DOHH2 (cell line): ENCODE results near the gene FSD1.

ENCODE experiments used
- EZH2phosphoT487 ChIP-seq: fragments of 200-600 bp; sonication (generic); IDR thresholded peaks from 2 replicates; pipeline ENCODE4 v1.6.1; 2017; ENCODE audit warnings: borderline replicate concordance, mild to moderate bottlenecking, antibody characterized with exemption, low read length, moderate library complexity, mixed read lengths
- TF ChIP-seq, protein P1 (sequence below): fragments of 200-600 bp; sonication (generic); IDR thresholded peaks from one replicate; pipeline ENCODE4 v1.5.1; 2014; ENCODE audit warnings: antibody characterized with exemption, mild to moderate bottlenecking, low read depth, low read length; ENCODE audit not compliant: poor library complexity, severe bottlenecking

DNA sequence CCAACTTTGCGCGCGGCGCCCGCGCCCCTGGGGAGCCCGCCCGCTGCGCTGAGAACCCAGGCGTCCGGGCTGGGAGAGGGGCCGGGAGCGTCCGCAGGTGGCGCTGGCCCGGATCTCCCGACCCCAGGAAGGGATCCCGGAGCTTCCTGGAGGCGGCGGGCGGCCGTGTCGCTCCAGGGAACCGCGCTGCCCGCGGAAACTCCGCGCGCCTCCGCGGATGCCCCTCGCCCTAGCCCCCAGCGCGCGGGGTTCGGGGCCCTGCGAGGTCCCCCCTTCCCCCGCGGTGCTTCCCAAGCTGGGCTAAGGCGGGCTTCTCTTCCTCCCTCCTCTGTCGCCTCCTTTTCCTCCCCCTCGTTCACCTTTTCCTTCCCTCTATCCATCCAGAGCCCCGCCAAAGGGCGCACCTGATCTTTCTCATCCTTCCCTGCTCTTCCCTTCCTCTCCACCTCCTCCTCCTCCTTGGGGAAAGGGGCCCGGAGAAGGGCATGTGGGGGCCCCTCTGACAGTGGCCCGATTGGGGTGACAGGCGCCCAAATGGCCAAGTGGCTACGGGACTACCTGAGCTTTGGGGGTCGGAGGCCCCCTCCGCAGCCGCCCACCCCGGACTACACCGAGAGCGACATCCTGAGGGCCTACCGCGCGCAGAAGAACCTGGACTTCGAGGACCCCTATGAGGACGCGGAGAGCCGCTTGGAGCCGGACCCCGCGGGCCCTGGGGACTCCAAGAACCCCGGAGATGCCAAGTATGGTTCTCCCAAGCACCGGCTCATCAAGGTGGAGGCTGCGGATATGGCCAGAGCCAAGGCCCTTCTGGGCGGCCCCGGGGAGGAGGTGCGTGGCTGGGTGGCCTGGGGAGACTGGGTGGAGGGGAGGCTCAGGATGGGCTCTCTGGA, 24.6 kb upstream of the FSD1 start:
- TF ChIP-seq, protein P1, sequence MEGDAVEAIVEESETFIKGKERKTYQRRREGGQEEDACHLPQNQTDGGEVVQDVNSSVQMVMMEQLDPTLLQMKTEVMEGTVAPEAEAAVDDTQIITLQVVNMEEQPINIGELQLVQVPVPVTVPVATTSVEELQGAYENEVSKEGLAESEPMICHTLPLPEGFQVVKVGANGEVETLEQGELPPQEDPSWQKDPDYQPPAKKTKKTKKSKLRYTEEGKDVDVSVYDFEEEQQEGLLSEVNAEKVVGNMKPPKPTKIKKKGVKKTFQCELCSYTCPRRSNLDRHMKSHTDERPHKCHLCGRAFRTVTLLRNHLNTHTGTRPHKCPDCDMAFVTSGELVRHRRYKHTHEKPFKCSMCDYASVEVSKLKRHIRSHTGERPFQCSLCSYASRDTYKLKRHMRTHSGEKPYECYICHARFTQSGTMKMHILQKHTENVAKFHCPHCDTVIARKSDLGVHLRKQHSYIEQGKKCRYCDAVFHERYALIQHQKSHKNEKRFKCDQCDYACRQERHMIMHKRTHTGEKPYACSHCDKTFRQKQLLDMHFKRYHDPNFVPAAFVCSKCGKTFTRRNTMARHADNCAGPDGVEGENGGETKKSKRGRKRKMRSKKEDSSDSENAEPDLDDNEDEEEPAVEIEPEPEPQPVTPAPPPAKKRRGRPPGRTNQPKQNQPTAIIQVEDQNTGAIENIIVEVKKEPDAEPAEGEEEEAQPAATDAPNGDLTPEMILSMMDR, result no peak
- TF ChIP-seq EZH2phosphoT487, result no peak
